GM21786 (cell line): ENCODE data around the gene NCKAP1.
"Not testable (repeated sequence)": the region's sequence is repeated elsewhere in the genome, so short reads cannot be mapped to it uniquely, and the experiment has no call there.

ENCODE experiments used
- ATAC-seq: cut with Tn5 transposase; IDR thresholded peaks from one replicate; pipeline ENCODE4 v1.9.1; 2021; ENCODE audit not compliant: unreplicated experiment

NCKAP1 gene

DNA sequence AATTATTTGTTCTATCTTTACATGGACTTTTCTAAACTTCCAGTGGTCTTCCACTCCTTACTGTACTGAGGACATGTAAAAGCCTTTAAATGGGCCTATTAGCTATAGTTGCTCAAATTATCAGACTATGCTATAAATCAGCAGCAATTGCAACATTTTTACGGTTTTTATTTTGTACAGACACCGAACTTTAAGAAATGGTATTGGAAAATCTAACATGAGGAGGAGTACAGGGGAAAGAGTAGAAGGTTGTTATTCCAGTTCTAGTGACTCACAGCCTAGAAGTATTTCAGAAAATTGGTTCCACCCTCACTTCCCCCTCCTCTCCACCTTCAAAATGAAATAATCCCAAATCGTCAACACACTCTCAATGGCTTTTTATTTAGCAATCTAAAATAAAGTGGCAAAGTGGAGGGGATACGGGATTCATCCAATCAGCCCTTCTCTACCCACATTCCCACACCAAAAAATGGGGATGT, 1.1 kb downstream of the NCKAP1 start:
- ATAC-seq, result no peak

DNA sequence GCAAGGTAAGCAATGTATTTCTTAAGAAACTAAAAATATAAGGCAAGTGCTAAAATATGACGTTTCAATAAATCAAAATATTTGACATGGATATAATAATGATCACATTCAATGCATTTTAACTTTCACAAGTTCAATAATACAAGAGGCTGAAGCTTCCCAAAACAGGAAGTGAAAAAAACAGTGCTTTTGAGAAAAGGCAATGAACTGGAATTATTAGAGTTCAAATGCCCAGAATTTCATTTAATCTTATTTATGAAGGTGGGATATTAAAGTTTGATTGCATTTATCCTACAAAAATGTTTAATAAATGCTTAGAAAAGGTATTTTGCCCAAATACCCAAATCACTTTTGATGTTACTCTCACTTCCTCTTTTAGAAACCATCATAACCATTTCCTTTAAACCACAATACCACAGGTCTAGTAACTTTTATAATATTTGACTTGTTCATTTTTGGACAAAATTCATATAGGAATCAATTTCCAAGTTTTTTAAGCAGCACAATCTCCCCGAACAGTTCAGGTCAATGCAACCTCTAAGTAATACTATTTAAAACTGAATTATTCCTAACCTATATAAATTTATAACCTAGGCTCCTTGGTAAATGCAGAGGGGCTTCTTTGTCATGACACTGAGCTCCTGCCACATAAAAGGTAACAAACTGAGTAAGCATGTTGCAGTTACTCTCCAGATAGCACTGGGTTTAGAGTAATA, 2.1 kb downstream of the NCKAP1 start:
- ATAC-seq, result peak; percentile 53

DNA sequence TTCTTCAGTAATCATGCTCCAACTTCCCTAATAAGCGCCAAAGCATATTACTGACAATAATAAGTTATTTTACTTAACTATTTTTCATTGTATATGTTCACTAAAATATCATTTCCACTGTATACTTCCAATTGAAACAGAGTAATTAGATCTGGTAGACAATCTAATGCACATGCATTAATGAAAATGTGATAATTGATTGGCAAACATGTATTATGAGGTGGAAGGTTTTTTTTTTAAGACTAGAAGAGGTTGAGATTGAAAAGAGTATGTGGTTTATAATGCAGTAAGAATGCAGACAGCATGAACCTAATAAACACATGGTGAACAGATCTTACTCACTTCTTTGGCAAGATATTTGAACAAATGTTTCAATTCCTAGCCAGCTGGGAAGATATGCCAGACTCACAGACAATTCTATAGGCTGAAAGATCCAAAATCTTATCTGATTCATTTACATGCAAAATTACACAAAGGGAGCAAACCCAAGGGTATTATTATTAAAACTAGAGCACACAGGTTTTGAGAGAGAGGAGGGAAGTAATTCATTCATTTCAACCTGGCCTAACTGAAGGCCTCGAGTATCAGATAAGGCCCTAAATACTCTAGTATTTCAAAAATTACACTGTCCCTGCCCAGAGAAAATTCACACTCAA, 2.8 kb downstream of the NCKAP1 start:
- ATAC-seq, result no peak

DNA sequence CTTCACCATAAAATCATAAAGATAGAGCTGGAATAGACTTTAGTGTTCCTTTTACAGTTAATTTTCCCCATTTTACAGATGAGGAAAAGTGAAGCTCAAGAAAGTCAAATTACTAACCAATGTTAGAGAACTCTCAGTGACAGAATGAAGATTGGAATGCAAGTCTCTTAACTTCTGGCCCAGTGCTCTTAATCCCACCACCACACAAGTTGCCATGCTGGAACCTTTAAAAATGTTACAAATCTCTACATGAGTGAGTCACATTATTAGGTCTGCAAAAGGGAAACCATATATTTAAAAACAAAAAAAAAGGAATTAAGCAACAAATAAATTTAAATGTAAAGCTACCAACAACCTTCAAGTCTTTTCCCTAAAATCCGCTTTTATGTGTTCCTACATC, 3.5 kb downstream of the NCKAP1 start:
- no peak for ATAC-seq

DNA sequence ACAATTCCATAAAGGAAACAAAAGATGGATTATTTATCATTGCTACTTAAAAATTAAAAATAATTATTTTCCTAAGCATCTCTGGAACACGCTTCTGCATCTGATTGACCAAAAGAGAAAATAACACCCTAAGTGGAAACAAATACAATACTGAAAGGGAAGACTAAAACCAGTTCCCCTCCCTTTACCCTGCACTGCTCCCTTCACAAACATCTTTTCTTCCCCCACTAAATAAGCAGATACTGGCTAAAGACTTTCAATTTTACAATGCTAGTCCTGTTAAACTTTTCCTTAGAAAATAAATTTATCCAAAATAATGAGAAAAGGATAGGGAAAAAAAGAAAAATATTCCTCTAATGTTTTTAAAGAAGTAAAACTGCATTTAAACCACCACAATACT, 4.3 kb downstream of the NCKAP1 start:
- no peak for ATAC-seq

DNA sequence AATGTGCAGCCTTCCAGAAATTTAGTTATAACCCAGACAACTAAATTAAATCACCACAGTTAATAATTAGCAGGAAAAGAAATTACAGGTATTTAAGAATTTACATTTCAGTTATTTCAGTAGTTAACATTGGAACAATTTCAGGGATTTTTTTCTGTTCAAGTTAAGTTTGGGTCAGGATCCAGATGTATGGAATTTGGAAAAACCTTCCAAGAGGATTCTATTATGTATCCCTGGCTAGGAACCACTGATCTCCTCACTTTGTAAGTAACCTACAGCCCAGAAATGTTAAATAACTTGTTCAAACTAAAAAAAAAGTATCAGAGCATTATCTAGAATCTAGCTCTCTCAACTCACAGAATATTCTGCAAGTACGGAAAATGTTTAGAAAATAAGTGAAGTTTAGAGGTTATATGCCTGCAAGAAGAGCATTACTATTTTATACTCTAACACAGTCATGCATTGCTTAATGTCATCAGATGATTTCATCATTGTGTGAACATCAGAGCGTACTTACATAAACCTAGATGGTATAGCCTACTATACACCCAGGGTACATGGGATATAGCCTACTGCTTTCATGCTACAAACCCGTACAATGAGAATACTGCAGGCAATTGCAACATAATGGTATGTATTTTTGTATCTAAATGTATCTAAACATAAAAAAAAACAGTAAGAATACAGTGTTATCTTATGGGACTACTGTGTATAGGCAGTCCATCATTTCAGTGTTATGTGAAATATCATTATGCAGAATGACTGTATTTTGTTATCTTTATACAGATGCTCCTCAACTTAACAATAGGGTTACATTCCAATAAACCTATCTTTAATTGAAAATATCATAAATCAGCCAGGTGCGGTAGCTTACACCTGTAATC, 6.1 kb downstream of the NCKAP1 start:
- ATAC-seq, result no peak

DNA sequence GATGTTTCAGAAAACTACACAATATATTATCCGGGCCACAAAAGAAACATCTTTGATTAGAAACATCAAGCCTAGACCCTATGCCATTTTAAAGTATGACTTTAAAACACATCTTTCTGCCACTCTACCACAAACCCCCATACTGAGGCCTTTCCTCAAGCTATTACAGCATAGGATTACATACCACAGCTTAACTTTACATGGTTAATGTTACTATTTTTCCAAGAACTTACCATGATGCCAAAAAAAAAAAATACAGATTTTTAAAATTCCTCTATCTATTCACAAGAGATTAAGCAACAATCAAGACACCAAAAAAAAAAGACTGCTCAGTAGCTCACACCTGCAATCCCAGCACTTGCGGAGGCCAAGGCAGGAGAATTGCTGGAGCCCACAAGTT, 9.0 kb downstream of the NCKAP1 start:
- ATAC-seq, result no peak

DNA sequence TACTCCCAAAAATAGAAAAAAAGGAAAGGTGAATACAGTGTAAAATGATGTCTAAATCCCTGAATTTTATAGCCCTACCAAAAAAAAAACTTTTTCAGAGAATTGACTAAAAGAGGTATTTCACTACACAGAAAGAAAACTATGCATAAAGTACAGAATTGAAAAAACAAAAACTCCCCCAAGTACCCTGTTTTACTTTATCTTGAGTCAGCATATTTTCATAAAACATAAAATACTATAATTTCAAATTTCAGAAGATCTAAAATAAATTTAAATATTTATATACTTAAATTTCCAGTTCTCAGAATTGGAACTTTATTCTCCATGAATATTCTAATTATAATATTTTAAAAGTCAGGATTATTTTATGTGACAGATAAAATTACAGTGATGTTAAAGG, 10.1 kb downstream of the NCKAP1 start:
- no peak for ATAC-seq

DNA sequence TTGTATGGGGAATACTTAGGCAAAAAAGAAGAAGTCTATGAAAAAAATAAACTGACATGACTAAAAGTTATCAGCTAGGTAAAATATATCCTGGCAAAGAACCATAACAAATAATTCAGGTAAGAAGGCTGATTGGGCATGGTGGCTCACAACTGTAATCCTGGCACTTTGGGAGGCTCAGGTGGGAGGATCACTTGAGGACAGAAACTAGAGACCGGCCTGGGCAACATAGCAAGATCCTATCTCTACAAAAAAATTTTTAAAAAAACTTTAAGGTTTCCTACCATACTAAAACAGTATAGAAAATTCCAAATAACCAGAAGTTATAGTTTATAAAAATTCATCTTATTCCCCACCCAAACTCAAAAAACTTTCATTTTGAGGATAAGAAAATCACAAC, 10.8 kb downstream of the NCKAP1 start:
- ATAC-seq, result no peak

DNA sequence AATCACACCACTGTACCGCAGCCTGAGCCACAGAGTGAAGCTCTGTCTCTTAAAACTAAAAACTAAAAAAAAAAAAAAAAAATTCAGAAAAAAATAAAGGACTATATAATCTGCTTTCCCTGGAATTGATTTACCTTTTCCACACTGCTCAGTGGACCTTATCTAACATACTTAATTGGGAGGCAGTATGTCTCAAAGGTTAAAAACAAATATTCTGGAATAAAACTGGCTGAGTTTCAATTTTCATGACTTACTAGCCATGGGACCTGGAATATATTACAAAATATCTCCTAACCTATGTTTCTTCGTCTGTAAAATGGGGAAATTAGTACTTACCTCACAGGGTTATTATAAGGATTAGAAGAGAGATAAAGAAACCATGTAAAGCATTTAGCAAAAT, 11.8 kb downstream of the NCKAP1 start:
- no peak for ATAC-seq

DNA sequence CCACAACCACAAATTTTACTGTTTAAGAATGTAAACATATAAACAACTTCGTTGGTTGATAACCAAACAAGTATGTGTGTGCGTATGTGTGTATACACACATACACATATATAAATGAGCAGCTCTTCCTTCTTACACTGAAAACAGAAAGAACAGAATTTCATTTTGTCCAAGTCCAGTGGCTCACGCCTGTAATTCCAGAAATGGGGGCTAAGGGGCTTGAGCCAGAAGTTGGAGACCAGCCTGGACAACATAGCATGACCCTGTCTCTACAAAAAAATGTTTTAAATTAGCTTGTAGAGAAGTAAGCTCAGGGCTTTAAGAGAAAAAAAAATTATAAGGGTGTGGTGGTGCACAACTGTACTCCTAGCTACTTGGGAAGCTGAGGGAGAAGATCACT, 12.3 kb downstream of the NCKAP1 start:
- ATAC-seq, result no peak

DNA sequence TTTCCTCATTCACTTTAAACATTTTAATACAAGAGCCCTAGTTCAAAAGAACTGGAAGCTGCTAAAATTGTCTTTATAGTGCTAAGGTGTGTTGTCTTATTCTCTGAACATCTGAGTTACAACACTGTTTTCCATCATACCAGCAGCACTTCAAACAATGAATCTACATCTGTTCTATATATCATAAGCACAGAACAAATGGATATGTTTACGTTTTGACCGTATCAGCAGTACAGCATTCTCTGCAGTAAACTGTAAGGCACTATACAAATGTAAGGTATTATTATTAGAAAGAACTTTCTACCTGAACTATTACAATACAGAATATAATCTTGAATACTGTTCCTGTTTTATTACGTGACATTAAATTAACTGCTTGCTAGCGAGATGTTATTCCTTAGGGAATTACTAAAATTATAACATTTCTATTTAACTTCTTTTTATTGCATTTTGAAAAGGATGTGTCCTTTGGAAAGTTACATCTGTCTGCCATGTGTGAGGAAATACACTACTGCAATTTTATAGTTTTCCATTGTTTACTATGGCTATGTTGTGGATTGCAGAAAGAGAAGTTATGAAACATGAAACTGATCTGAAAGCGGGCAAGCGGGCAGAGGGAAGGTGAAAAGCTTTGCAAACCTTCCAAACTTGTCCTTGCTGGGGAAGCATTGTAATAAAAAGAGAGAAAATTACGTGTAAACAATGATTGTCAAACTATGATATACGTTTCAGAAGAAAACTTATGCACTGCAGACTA, 13.7 kb downstream of the NCKAP1 start:
- no peak for ATAC-seq

DNA sequence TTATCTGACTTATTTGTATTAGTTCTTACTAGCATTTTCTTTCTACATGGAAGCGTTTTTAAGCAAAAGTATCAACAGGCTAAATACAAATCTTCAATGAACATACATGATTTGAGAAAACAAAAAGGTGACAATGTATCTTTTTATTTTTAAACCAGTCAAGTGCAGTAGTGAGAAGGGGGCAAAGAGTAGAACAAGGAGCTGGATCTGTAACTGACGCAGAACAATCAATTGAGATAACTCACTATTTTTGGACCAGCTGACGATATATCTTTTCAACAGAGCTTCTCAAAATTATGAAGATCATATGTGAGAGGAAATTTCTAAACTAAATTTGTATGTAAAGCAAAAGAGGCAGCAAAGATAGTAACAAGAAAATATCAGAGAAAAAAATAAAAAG, 15.5 kb downstream of the NCKAP1 start:
- no peak for ATAC-seq

DNA sequence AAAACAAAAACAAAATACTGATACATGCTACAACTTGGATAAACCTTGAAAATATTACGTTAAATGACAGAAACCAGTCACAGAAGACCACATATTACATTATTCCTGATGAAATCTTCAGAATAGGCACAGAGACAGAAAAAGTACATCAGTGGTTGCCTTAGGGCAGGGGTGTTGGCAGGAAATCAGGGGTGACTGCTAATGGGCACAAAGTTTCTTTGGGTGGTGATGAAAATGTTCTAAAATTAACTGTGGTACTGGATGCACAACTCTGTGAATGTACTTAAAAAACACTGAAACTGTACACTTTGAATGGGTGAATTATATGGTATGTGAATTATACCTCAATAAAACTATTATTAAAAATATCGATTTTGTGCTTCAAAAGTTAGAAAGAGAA, 16.6 kb downstream of the NCKAP1 start:
- ATAC-seq, result no peak

DNA sequence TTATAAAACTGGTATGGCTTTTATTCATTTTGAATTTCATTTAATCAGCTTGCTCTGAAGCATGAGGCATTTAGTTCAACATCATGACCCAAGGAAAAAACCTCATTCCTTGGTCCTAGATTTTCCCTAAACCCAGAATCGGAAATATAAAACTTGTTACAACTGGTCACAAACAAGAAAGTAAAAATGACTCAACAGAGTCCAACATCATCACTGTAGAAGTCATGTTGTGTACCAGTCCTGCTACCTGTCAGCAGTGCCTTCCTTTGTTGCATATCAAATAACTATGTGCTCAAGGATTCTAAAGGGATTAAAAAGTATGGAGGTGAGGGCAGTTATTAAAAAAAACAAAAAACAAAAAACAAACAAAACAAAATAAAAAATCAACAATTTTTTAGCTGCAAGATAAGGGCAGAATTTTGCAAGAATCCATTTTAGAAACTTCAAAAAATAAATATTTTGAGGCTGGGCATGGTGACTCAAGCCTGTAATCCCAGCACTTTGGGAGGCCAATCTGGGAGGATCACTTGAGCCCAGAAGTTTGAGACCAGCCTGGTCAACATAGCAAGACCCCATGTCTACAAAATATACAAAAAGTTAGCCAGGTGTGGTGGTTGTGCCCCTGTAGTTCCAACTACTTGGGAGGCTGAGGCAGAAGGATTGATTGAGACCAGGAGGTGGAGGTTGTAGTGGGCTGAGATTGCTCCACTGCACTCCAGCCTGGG, 18.4 kb downstream of the NCKAP1 start:
- no peak for ATAC-seq

DNA sequence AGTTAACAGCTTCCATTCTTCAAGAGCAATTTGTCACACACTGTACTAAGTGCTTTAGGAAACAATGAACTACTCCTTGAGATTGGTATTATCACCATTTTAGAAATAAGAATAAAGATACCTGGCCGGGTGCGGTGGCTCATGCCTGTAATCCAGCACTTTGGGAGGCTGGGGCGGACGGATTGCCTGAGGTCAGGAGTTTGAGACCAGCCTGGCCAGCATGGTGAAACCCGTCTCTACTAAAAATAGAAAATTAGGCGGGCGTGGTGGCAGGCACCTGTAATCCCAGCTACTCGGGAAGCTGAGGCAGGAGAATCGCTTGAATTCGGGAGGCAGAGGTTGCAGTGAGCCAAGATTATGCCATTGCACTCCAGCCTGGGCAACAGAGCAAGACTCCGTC, 20.4 kb downstream of the NCKAP1 start:
- not testable (repeated sequence) for ATAC-seq

DNA sequence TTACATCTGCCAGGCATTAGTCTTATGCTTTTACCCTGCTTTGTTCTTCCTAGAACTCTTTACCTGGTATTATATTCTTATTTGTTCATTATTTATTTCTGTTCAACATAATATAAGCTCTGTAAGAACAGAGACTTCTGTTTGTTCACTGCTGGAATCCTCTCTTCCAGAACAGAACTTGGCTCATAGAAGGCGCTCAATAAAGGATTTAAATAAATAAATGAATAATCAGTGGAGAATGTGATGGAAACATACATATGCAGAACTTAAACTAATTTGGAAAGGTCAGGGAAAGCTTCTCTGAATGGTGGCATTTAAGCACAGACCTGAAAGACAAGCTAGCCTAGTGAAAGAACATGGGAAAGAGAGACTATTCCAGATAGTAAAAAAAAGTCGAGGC, 24.3 kb downstream of the NCKAP1 start:
- ATAC-seq, result no peak

DNA sequence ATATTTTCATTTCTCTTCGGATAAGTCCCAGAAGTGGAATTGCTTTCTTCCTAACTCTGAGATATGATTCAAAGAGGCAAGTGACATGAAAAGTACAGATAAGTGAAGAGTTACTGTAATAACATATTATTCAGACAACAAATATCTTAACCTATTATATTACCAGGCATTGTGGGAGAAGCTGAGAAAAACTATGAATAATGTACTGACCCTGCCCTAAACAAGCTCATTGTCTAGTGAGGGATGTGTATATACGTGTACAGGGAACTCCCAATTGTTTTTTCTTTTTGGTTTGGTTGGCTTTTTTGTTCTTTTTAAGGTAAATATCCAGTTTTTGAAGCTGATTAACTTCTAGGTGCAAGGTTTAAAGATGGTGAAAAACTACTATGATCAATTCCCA, 26.5 kb downstream of the NCKAP1 start:
- no peak for ATAC-seq

DNA sequence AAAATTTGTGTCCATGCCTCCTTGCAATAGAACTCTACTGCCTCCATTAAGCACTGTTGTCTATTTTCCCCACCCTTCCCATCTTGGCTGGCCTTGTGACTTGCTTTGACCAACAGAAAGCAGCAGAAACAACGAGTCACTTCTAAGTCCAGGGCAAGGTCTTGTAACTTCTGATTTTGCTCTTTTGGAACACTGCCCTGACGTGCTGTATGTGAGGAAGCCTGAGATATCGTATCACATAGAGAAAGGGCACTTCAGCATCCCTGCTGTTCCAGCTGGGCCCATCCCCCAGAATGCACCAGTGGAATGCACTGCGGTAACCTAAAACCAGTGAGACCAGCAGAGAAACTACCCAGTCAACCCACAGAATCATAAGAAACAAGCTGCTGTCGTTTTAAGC, 28.1 kb downstream of the NCKAP1 start:
- ATAC-seq, result no peak

DNA sequence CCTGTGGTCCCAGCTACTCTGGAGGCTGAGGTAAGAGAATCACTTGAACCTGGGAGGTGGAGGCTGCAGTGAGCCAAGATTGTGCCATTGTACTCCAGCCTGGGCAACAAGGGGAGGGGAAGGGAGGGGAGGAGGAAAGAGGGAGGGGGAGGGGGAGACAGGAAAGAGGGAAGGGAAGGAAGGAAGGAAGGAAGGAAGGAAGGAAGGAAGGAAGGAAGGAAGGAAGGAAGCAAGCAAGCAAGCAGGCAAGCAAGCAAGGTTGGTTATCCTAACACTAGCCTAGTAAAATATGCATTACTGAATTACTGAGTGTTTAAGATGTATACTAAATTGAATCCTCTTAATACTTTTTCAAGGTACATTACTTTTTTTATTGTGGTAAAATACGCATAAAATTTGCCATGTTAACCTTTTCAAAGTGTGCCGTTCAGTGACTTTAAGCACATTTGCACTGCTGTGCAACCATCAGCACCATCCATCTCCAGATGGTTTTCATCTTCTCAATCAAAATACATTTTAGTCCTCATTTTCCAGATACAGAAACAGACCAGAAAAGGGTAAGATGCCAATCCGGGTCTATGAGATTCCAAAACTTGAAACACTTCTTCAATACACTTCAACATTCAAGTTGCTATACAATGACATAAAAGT, 28.9 kb downstream of the NCKAP1 start:
- ATAC-seq, result no peak
